Measurements from ENCODE around the gene THPO. TPM values are rescaled to one million over a fixed set of nuclear protein-coding genes. Genes with fewer than 3 reads are reported as not detected.
"Not testable (repeated sequence)": the region's sequence is repeated elsewhere in the genome, so short reads cannot be mapped to it uniquely, and the experiment has no call there.

THPO gene
- total RNA-seq, 1 donor from 2014 or later: not detected

DNA sequence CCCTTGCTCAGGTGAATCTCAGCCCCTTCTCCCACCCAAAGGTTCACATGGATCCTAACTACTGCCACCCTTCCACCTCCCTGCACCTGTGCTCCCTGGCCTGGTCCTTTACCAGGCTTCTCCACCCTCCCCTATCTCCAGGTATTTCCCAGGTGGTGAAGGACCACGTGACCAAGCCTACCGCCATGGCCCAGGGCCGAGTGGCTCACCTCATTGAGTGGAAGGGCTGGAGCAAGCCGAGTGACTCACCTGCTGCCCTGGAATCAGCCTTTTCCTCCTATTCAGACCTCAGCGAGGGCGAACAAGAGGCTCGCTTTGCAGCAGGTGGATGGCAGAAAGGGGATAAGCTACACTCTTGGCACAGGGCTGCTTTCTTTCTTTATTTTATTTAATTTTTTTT lies 36.1 kb downstream of the THPO start:
- Histone ChIP-seq H3K36me3 (ENCODE audit: control insufficient read depth, insufficient read depth, low read length) (peaks cover 23% of the 10 kb centered on the region), H3K4me3 (ENCODE audit: low read depth, low read length) (no peak overlapping the region), H3K27me3 (ENCODE audit: control insufficient read depth, insufficient read depth, low read length) (no peaks in the 10 kb centered on the region)
- FAIRE-seq: peak; percentile 85
- TF ChIP-seq, protein P1, sequence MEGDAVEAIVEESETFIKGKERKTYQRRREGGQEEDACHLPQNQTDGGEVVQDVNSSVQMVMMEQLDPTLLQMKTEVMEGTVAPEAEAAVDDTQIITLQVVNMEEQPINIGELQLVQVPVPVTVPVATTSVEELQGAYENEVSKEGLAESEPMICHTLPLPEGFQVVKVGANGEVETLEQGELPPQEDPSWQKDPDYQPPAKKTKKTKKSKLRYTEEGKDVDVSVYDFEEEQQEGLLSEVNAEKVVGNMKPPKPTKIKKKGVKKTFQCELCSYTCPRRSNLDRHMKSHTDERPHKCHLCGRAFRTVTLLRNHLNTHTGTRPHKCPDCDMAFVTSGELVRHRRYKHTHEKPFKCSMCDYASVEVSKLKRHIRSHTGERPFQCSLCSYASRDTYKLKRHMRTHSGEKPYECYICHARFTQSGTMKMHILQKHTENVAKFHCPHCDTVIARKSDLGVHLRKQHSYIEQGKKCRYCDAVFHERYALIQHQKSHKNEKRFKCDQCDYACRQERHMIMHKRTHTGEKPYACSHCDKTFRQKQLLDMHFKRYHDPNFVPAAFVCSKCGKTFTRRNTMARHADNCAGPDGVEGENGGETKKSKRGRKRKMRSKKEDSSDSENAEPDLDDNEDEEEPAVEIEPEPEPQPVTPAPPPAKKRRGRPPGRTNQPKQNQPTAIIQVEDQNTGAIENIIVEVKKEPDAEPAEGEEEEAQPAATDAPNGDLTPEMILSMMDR (IDR thresholded peaks at IDR 0.05; ENCODE audit: insufficient read depth, low read length, severe bottlenecking): no peak
- peak; percentile 84 for DNase-seq (ENCODE audit: low read depth)

DNA sequence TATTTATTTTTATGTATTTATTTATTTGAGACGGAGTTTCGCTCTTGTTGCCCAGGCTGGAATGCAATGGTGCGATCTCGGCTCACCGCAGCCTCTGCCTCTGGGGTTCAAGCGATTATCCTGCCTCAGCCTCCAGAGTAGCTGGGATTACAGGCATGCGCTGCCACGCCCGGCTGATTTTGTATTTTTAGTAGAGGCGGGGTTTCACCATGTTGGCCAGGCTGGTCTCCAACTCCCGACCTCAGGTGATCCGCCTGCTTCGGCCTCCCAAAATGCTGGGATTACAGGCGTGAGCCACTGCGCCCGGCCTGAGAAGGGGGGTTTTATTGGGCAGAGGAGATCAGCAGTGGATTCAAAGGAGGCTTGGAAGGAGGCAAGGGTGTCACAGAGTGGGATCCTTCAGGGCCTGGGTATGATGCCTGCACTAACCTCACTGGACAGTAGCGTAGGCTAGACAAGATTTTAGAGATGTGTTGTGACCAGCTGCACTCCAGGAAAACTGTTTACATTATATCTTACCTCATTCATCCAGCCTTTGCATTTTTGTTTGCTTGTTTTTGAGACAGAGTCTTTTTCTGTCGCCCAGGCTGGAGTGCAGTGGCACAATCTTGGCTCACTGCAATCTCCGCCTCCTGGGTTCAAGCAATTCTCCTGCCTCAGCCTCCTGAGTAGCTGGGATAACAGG lies 38.4 kb downstream of the THPO start:
- FAIRE-seq; H3K4me3 ChIP-seq (ENCODE audit: low read depth, low read length): not testable (repeated sequence)

DNA sequence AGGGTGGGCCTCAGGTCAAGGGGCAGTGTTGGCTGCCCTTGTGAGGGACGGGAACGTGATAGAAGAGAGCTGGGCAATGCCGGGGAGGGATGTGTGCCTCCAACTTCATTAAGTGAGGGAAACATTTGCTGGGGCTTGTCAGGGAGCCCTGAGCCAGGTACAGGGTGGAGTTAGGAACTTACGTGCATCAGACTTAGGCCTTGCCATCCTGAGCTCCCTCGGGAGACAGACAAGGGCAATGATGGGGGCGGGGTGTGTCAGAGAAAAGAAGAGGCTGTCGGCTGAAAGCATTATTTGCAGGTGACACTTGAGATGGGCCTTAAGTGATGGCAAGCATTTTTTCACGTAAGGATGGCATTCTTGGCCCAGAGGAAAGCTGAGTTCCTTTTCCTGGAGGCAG lies 39.0 kb downstream of the THPO start:
- FAIRE-seq (no peak), DNase-seq (ENCODE audit: low read depth) (peak; percentile 37)
- peak overlapping the region; percentile 7 for H3K4me3 ChIP-seq (ENCODE audit: low read depth, low read length)
- no peaks in the 10 kb centered on the region for H3K27me3 ChIP-seq (ENCODE audit: control insufficient read depth, insufficient read depth, low read length)
- H3K36me3 ChIP-seq (ENCODE audit: control insufficient read depth, insufficient read depth, low read length): peaks cover 25% of the 10 kb centered on the region
- TF ChIP-seq, protein P1 (IDR thresholded peaks at IDR 0.05; ENCODE audit: insufficient read depth, low read length, severe bottlenecking): no peak

More for the DNA sequence above, 38.4 kb downstream of the THPO start:
- not testable (repeated sequence) for H3K27me3 ChIP-seq (ENCODE audit: control insufficient read depth, insufficient read depth, low read length); DNase-seq (ENCODE audit: low read depth)
- H3K36me3 ChIP-seq (ENCODE audit: control insufficient read depth, insufficient read depth, low read length): peaks cover 27% of the 10 kb centered on the region

DNA sequence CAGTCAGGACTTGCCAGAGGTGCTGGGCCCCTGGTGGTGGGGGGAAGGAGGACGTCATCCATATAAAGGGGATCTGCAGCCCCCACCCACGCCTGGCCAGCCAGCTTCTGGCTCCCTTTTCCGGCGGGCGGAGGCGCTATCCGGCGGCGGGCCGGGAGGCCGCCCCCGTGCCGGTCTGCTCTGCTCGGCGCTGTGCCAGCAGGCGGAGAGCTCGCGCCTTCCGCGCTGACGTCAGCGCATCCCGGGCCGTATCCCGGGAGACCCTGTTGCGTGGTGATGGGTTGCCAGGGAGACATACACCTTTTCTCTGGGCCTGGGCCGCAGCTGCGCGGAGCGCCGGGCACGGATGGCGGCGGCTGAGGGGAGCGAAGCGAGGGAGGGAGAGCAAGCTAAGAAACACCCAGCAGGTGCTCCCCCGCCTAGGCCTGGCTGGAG lies 39.5 kb downstream of the THPO start:
- Histone ChIP-seq H3K4me3 (ENCODE audit: low read depth, low read length) (peak overlapping the region; percentile 7), H3K27me3 (ENCODE audit: control insufficient read depth, insufficient read depth, low read length) (no peaks in the 10 kb centered on the region), H3K36me3 (ENCODE audit: control insufficient read depth, insufficient read depth, low read length) (peaks cover 25% of the 10 kb centered on the region)
- TF ChIP-seq, protein P1 (IDR thresholded peaks at IDR 0.05; ENCODE audit: insufficient read depth, low read length, severe bottlenecking): peak; percentile 5
- FAIRE-seq (no peak), DNase-seq (ENCODE audit: low read depth) (peak; percentile 68)

DNA sequence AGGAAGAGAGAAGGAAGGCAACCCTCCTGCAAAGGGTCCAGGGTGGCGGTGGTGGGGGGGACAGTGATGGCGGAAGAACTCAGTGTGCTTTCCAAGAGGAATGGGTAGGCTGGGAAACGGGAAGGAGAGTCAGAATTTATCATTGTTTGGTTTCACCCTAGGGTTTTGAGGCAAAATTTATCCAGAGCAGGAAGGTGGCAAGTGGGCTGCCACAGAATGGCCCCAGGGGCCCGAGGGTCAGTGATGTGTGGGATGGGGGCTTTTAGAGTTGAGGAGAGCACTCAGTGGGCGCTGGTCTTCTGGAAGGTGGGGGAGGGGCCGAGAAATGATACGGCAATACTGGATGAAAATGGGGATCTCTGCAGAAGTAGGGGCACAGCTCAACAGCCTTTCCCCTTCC lies 40.0 kb downstream of the THPO start:
- Histone ChIP-seq H3K36me3 (ENCODE audit: control insufficient read depth, insufficient read depth, low read length) (peaks cover 23% of the 10 kb centered on the region), H3K4me3 (ENCODE audit: low read depth, low read length) (no peak overlapping the region), H3K27me3 (ENCODE audit: control insufficient read depth, insufficient read depth, low read length) (no peaks in the 10 kb centered on the region)
- TF ChIP-seq, protein P1 (IDR thresholded peaks at IDR 0.05; ENCODE audit: insufficient read depth, low read length, severe bottlenecking): no peak
- FAIRE-seq (no peak), DNase-seq (ENCODE audit: low read depth) (no peak)

DNA sequence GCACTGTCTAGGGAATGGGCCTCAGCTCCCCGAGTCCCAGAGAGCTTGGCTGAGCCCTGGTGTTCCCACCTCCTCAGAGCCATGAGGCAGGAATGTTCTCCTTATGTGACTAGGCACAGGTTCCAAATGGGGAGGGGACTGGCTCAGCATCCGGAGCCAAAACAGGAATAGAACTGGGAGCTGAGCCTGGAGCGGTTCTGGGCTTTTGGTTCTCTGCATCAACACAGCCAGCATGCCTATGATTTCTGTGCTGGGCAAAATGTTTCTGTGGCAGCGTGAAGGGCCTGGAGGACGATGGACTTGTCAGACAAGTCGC lies 40.6 kb downstream of the THPO start, which contains the start of gene FAM131A:
FAM131A (plus strand) TSS at position 202 of the 316 bp plus-strand sequence; CDS start at position 233, 31 bp downstream.
- TF ChIP-seq, protein P1 (IDR thresholded peaks at IDR 0.05; ENCODE audit: insufficient read depth, low read length, severe bottlenecking): no peak
- Histone ChIP-seq H3K36me3 (ENCODE audit: control insufficient read depth, insufficient read depth, low read length) (peaks cover 18% of the 10 kb centered on the region), H3K27me3 (ENCODE audit: control insufficient read depth, insufficient read depth, low read length) (no peaks in the 10 kb centered on the region), H3K4me3 (ENCODE audit: low read depth, low read length) (peak within 1 kb of the TSS; percentile 75)
- FAIRE-seq (no peak), DNase-seq (ENCODE audit: low read depth) (no peak)

All from bronchial epithelial cell (primary cell).